Neural cell (in vitro differentiated cells): ENCODE results near the gene SEC14L1. TPM values are rescaled to one million over a fixed set of nuclear protein-coding genes. Genes with fewer than 3 reads are reported as not detected.

Experiments
- H2AFZ ChIP-seq: fragments of 200-600, 300-800 bp; sonication (generic), shearing (Covaris generic); 2 replicates; pipeline ENCODE4 v1.6.0; 2014; ENCODE audit warnings: low read depth, mild to moderate bottlenecking, antibody characterized with exemption, low read length, moderate library complexity
- H3F3A ChIP-seq: fragments of 200-600 bp; shearing (Covaris generic); 2 replicates; pipeline ENCODE4 v1.6.1; 2016; ENCODE audit warnings: mild to moderate bottlenecking, moderate library complexity, mixed read lengths, antibody characterized with exemption, low read length; ENCODE audit not compliant: insufficient read depth, poor library complexity, severe bottlenecking
- H3K27ac ChIP-seq: fragments of 200-600, 300-800 bp; sonication (generic), shearing (Covaris generic); 2 replicates; pipeline ENCODE4 v1.5.1; 2014; ENCODE audit warnings: mild to moderate bottlenecking, low read length, moderate library complexity
- H3K27me3 ChIP-seq: fragments of 300-800, 200-600 bp; sonication (generic), shearing (Covaris generic); 2 replicates; pipeline ENCODE4 v1.6.0; 2014; ENCODE audit warnings: mild to moderate bottlenecking, low read depth, low read length, moderate library complexity; ENCODE audit not compliant: insufficient read depth
- H3K36me3 ChIP-seq: fragments of 300-800, 200-600 bp; sonication (generic), shearing (Covaris generic); 2 replicates; pipeline ENCODE4 v1.5.1; 2014; ENCODE audit warnings: mild to moderate bottlenecking, antibody characterized with exemption, low read length, moderate library complexity; ENCODE audit not compliant: insufficient read depth
- H3K4me2 ChIP-seq: fragments of 300-800, 200-600 bp; sonication (generic), shearing (Covaris generic); 2 replicates; pipeline ENCODE4 v1.6.0; 2014; ENCODE audit warnings: mild to moderate bottlenecking, low read length
- H3K4me3 ChIP-seq: fragments of 300-800, 200-600 bp; sonication (generic), shearing (Covaris generic); 2 replicates; pipeline ENCODE4 v1.5.1; 2014; ENCODE audit warnings: mild to moderate bottlenecking, low read length, moderate library complexity
- H3K79me2 ChIP-seq: fragments of 200-600 bp; shearing (Covaris generic); replicated peaks from 2 replicates; pipeline ENCODE4 v1.6.0; 2014; ENCODE audit warnings: mild to moderate bottlenecking, low read length, moderate library complexity; ENCODE audit not compliant: insufficient read depth
- H3K9ac ChIP-seq: fragments of 300-800, 200-600 bp; sonication (generic), shearing (Covaris generic); 2 replicates; pipeline ENCODE4 v1.6.1; 2016; ENCODE audit warnings: mild to moderate bottlenecking, low read length, mixed read lengths
- H3K9me2 ChIP-seq: fragments of 200-600 bp; shearing (Covaris generic); 2 replicates; pipeline ENCODE4 v1.6.1; 2016; ENCODE audit warnings: mild to moderate bottlenecking, low read length, mixed read lengths; ENCODE audit not compliant: insufficient read depth
- H3K9me3 ChIP-seq: fragments of 200-600, 300-800 bp; sonication (generic), shearing (Covaris generic); 2 replicates; pipeline ENCODE4 v1.6.1; 2016; ENCODE audit warnings: mild to moderate bottlenecking, mixed run types, low read length, moderate library complexity, mixed read lengths
- H4K20me1 ChIP-seq: fragments of 200-600 bp; shearing (Covaris generic); 2 replicates; pipeline ENCODE4 v1.6.1; 2016; ENCODE audit warnings: mild to moderate bottlenecking, mixed run types; ENCODE audit not compliant: insufficient read depth
- EP300 ChIP-seq: fragments of 450-650 bp; conservative IDR thresholded peaks from 2 replicates; pipeline ENCODE4 v1.6.1; 2014; ENCODE audit warnings: antibody characterized with exemption, mild to moderate bottlenecking, moderate library complexity; ENCODE audit not compliant: poor library complexity, severe bottlenecking
- EZH2 ChIP-seq: fragments of 200-600, 300-800 bp; shearing (Covaris generic), sonication (generic); IDR thresholded peaks from 2 replicates; pipeline ENCODE4 v1.6.1; 2014; ENCODE audit warnings: antibody characterized with exemption, low read length, borderline replicate concordance, mild to moderate bottlenecking; ENCODE audit not compliant: insufficient read depth, poor library complexity, severe bottlenecking
- MXI1 ChIP-seq: fragments of 450-650 bp; conservative IDR thresholded peaks from 2 replicates; pipeline ENCODE4 v1.6.1; 2014; ENCODE audit warnings: antibody characterized with exemption, mild to moderate bottlenecking; ENCODE audit not compliant: poor library complexity, severe bottlenecking
- POLR2AphosphoS5 ChIP-seq: IDR thresholded peaks from 2 replicates; pipeline ENCODE4 v1.6.1; 2012
- RAD21 ChIP-seq: fragments of 450-650 bp; conservative IDR thresholded peaks from 2 replicates; pipeline ENCODE4 v1.6.1; 2014; ENCODE audit warnings: antibody characterized with exemption, mild to moderate bottlenecking, moderate library complexity
- SMC3 ChIP-seq: fragments of 450-650 bp; conservative IDR thresholded peaks from 2 replicates; pipeline ENCODE4 v1.6.1; 2014; ENCODE audit warnings: antibody characterized with exemption, mild to moderate bottlenecking, moderate library complexity; ENCODE audit not compliant: poor library complexity
- TAF1 ChIP-seq: IDR thresholded peaks from 2 replicates; pipeline ENCODE4 v1.6.1; 2012; ENCODE audit warnings: low read depth
- polyA plus RNA-seq: library from polyadenylated mRNA; depleted of rRNA; stranded (reverse); fragments of >200 nt; gene quantifications from 2 replicates; pipeline ENCODE4 v1.2.3, GENCODE V29; 2014
- TF ChIP-seq, protein P1 (sequence below): IDR thresholded peaks from 2 replicates; pipeline ENCODE4 v1.6.1; 2012; ENCODE audit warnings: borderline replicate concordance
- TF ChIP-seq, protein P2 (sequence below): fragments of 450-650 bp; IDR thresholded peaks from 2 replicates; pipeline ENCODE4 v1.5.1; 2014; ENCODE audit warnings: antibody characterized with exemption, mild to moderate bottlenecking, moderate library complexity; ENCODE audit not compliant: poor library complexity, severe bottlenecking

SEC14L1 gene
- polyA plus RNA-seq, 1 donor from 2014 or later = 40.4 TPM

DNA sequence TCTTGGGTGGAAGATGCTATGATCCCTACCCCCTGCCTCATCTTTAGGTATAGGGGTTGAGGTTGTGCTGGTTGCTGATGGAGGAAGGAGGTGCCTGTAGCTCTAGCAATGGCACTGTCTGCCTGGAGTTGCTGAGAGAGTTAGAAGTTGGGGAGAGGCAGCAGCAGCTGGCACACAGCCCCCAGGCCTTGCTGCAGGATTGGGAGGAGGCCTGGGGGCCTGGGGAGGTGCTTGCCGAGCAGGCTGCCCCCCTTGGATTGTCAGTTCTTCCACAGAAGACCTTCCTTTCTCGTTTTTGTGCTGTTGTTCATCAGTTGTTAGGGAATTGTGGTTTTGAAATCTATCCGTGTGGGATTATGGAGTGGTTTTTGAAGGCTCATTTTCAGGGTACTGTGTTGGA is 52.9 kb downstream of the SEC14L1 start:
- no peaks in the 10 kb centered on the region for H3K9me3 ChIP-seq
- peaks cover 20% of the 10 kb centered on the region for H3K36me3 ChIP-seq
- H3K4me2 ChIP-seq = no peak overlapping the region
- H4K20me1 ChIP-seq = no peaks in the 10 kb centered on the region
- no peak overlapping the region for H2AFZ ChIP-seq
- no peaks in the 10 kb centered on the region for H3K27me3 ChIP-seq
- no peaks in the 10 kb centered on the region for H3K9me2 ChIP-seq
- H3F3A ChIP-seq = no peaks in the 10 kb centered on the region
- no peaks in the 10 kb centered on the region for H3K79me2 ChIP-seq
- TF ChIP-seq, protein P1, sequence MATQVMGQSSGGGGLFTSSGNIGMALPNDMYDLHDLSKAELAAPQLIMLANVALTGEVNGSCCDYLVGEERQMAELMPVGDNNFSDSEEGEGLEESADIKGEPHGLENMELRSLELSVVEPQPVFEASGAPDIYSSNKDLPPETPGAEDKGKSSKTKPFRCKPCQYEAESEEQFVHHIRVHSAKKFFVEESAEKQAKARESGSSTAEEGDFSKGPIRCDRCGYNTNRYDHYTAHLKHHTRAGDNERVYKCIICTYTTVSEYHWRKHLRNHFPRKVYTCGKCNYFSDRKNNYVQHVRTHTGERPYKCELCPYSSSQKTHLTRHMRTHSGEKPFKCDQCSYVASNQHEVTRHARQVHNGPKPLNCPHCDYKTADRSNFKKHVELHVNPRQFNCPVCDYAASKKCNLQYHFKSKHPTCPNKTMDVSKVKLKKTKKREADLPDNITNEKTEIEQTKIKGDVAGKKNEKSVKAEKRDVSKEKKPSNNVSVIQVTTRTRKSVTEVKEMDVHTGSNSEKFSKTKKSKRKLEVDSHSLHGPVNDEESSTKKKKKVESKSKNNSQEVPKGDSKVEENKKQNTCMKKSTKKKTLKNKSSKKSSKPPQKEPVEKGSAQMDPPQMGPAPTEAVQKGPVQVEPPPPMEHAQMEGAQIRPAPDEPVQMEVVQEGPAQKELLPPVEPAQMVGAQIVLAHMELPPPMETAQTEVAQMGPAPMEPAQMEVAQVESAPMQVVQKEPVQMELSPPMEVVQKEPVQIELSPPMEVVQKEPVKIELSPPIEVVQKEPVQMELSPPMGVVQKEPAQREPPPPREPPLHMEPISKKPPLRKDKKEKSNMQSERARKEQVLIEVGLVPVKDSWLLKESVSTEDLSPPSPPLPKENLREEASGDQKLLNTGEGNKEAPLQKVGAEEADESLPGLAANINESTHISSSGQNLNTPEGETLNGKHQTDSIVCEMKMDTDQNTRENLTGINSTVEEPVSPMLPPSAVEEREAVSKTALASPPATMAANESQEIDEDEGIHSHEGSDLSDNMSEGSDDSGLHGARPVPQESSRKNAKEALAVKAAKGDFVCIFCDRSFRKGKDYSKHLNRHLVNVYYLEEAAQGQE = no peak
- no peak for TF ChIP-seq TAF1
- no peak overlapping the region for H3K4me3 ChIP-seq
- H3K27ac ChIP-seq = no peak overlapping the region
- H3K9ac ChIP-seq = no peak overlapping the region

DNA sequence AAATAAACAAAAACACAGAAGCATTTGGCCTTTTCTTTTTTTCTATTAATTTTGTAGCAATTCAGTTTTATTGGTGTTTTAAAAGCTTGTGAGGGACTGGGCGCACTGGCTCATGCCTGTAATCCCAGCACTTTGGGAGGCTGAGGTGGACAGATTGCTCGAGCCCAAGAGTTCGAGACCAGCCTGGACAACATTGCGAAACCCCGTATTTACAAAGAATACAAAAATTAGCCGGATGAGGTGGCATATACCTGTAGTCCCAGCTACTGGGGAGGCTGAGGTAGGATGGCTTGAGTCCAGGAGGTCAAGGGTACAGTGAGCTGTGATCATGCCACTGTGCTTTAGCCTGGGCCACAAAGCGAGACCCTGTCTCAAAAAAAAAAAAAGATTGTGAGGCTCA is 53.4 kb downstream of the SEC14L1 start:
- Histone ChIP-seq H3K9me2 (no peaks in the 10 kb centered on the region), H2AFZ (no peak overlapping the region), H3K27ac (no peak overlapping the region), H3K27me3 (no peaks in the 10 kb centered on the region), H3K4me3 (no peak overlapping the region), H3K4me2 (no peak overlapping the region), H4K20me1 (no peaks in the 10 kb centered on the region), H3K9me3 (no peaks in the 10 kb centered on the region), H3K9ac (no peak overlapping the region), H3F3A (no peaks in the 10 kb centered on the region), H3K79me2 (no peaks in the 10 kb centered on the region), H3K36me3 (peaks cover 20% of the 10 kb centered on the region)
- TF ChIP-seq MXI1 (no peak), SMC3 (no peak), POLR2AphosphoS5 (no peak), EZH2 (no peak), TAF1 (no peak), RAD21 (no peak), EP300 (no peak)
- TF ChIP-seq, protein P2, sequence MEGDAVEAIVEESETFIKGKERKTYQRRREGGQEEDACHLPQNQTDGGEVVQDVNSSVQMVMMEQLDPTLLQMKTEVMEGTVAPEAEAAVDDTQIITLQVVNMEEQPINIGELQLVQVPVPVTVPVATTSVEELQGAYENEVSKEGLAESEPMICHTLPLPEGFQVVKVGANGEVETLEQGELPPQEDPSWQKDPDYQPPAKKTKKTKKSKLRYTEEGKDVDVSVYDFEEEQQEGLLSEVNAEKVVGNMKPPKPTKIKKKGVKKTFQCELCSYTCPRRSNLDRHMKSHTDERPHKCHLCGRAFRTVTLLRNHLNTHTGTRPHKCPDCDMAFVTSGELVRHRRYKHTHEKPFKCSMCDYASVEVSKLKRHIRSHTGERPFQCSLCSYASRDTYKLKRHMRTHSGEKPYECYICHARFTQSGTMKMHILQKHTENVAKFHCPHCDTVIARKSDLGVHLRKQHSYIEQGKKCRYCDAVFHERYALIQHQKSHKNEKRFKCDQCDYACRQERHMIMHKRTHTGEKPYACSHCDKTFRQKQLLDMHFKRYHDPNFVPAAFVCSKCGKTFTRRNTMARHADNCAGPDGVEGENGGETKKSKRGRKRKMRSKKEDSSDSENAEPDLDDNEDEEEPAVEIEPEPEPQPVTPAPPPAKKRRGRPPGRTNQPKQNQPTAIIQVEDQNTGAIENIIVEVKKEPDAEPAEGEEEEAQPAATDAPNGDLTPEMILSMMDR = no peak
- TF ChIP-seq, protein P1 = no peak
